GM18858 (cell line): ENCODE data around the gene CHD9.
"Not testable (repeated sequence)": the region's sequence is repeated elsewhere in the genome, so short reads cannot be mapped to it uniquely, and the experiment has no call there.

Source experiments
- ATAC-seq: cut with Tn5 transposase; IDR thresholded peaks from one replicate; pipeline ENCODE4 v1.9.1; 2021; ENCODE audit not compliant: unreplicated experiment

Gene CHD9

DNA sequence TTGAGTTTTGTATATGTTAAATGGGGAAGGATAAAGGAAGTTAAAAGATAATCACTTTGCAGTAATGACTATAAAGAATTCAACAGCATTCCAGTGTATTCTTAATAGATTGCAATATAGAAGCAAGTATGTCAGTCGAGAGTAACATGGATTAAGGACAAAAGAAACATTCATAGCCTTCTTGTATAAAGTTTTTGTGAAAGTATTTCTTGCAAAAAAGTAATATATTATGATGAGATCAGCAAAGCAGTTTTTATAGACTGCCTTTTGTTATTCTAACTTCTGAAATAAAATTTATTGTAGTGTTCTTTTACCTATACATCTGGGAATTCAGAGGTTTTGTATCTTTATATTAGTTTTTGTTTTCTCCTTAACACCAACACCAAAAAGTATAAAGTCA, 194.5 kb downstream of the CHD9 start:
- no peak for ATAC-seq

DNA sequence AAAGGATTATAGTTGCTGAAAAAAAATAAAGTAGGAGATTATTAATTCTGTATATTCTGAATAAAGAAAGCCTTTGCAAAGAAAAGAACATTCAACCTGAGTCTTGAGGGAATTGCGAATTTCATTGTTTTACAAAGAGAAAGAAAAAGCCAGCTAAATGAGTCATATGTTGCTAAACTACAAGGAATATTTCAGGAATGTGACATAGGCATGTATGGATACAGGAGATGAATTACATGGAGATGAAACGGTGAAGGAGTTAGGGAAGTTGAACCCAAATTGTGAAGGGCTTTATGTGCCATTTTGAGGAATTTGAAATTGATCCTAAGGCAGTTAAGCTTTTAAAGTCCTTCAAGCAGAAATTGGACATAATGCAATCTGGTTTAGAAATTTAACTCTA, 202.2 kb downstream of the CHD9 start:
- ATAC-seq = no peak

DNA sequence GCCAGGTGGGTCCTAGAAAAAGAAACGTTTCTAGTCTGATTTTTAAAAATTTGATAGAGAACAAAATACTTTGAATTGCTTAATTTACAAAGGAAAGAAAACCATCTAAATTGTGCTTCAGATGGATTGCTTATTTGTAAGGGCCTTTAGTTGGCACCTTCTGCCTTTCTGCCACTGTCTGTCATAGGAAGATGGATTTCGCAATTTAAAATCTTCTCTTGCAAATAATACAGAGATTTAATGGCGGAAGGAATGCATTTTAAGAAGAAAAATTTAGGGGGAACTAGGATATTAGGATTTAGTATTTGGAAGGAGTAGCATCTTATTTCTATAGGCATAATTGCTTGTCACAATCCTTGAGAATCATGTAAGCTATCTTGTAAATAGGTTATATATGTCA, 204.0 kb downstream of the CHD9 start:
- no peak for ATAC-seq

DNA sequence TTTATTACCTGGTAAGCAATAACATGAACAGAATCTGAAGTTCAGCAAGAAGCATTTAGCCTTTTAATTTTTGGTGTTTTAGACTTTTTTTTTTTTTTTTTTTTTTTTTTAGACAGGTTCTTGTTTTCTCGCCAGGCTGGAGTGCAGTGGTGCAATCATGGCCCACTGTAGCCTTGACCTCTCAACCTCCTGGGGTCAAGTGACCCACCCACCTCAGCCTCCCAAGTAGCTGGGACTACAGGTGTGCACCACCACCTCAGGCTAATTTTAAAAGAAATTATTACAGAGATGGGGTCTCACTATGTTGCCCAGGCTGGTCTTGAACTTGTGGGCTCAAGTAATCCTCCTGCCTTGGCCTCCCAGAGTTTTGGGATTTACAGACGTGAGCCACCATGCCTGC, 206.5 kb downstream of the CHD9 start:
- no peak for ATAC-seq

DNA sequence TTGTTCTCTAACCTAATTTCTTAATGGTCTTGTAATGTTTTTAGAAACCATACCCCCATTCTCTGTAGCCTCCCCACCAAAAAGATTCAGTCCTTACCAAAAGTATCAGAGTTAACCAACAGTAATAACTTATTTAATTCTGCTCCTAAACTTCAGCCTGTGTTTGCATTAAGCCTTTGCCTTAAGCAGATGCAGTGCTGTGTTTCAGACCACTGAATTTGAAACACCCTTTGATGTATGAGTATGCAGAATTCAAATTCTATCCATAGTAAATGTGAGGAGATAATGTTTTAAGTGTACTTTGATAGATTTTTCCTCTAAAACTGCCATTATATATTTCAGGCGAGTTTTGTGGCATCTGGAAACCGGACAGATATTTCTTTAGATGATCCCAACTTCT, 207.9 kb downstream of the CHD9 start:
- ATAC-seq = no peak

DNA sequence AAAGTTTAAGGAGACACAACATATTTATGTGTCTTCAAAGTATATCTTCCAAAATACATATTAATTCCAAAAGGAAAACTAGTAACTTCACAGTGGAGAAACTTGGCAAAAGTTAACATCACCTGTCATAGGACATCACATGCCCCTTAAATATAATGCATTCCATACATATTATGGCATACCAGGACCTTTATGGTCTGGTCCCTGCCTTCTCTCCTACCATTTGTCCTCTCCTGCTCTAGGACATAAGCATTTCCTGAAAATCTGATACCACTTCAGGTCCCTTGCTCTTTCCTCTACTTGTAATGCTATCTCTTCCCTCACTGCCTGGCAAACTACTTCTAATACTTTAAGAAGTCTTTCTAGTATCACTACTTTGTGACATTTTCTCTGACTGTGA, 211.4 kb downstream of the CHD9 start:
- no peak for ATAC-seq

DNA sequence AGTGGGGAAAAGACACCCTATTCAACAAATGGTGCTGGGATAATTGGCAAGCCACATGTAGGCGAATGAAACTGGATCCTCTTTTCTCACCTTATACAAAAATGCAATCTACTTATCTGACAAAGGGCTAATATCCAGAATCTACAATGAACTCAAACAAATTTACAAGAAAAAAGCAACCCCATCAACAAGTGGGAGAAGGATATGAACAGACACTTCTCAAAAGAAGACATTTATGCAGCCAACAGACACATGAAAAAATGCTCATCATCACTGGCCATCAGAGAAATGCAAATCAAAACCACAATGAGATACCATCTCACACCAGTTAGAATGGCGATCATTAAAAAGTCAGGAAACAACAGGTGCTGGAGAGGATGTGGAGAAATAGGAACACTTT, 223.7 kb downstream of the CHD9 start:
- not testable (repeated sequence) for ATAC-seq

DNA sequence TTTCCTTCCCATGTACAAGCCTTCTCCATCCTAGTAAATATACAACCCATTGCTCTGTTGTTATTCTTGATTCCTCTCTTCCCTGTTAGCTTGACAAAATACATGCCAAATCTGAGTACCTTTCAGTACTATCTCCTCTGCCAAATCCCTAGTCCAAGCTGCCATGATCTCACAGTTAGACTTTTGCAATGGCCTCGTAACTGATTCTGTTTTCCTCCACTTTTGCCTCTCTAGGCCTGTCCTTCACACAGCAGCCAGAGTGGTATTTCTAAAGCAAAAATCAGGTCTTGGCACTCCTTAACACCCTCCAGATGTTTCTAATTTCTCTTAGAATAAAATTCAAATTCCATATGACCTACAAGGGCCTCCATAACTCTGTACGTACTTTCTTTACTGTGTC, 226.5 kb downstream of the CHD9 start:
- no peak for ATAC-seq

DNA sequence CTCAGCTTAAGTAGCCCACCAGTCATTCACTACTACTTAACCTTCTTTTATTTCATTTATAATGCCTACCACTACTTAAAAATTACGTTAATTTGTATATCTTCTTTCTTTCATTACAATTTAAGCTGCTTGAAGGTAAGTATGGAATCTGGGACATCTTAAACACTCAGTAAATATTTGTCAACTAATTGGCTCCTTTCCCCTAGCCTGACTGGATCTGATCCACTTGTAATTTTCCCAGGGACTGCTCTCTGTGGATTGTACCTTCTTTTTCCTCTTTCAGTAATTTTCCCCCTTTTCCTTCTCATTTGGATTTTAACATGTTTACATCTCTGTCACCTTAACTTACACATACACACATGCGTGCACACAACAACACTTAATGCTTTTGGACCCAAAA, 227.1 kb downstream of the CHD9 start:
- ATAC-seq = no peak

DNA sequence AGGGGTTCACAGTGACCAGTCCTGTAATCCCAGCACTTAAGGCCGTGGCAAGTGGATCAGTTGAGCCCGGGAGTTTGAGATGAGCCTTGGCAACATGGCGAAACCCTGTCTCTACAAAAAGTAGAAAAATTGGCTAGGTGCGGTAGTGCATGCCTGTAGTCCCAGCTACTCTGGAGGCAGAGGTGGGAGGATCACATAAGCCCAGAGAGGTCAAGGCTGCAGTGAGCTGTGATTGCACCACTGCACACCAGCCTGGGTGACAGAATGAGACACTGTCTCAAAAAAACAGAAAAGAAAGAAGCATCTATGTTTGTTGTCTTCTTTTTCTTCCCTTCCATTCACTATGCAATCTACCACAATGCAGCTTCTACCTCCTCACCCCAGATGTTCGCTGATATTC, 227.5 kb downstream of the CHD9 start:
- no peak for ATAC-seq

DNA sequence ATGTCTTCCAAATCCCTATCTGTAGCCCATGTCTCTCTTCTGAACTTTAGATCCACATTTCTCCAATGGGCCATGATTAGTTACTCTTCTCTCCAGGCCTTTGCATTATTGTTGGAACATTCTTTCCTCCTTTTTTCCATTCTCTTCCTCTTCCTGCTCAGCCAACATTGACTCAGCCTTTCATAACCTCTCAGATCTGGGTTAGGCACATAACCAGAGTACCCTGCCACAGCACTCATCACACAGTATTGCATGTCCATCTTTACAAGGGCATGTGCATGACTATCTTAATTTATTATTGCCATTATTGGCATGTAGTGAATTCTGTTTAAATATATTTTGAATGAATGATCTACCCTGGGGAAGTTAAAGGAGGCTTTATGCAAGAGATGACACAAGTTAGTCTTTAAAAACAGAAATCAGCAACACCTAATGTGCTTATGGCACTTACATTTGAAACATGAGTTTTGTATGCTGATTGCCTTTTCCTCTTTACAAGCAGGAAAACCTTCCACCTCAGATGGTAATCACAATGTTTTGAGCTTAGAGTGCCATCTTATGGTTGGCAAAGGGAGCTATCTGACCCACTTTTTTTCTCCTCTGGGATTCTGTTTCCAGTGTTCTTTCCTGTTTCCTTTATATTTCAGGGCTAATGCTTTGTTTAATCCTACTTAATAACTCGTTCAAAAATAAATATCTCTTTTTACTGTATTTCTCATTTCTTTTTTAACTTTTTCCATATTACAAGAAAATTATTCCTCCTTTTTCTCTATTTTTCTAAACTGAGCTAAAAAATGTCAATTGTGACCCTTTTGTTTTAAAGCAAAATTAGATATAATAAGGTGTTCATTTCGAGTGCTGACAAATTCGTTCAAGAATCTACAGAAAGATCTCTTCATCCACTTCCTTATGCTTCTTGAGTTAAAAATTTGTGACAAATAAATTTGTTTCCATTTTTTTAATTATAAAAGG, 228.5 kb downstream of the CHD9 start:
- no peak for ATAC-seq

DNA sequence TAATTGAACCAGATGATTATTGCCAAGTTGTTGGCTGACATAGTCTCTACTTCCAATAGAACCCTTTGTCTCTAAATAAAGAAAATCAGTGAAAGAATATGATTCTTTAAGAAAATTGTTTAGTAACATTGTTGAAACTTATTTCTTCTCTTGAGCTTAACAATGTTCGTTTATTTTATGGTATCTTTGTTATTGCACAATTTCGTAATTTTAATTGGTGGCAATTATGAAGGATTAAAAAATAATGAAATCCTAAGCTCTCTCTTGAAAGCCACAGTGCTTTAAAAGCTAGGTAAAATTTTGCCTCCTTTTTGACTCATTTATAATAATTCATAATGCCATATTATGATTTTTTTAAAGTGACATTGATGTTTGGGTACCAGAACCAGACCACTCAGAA, 230.4 kb downstream of the CHD9 start:
- no peak for ATAC-seq

DNA sequence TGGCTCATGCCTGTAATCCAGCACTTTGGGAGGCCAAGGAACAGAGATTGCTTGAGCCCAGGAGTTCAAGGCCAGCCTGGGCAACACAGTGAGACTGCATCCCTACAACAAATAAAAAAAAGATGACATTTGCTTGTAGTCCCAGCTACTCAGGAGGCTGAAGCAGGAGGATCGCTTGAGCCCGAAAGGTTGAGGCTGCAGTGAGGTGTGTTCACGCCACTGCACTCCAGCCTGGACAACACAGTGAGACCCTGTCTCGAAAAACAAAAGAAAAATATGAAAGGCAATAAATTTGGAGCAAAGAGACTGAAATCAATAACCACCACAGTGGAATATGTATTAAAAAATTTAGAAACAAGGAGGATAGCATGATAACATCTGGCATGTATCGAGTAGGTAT, 235.7 kb downstream of the CHD9 start:
- no peak for ATAC-seq

DNA sequence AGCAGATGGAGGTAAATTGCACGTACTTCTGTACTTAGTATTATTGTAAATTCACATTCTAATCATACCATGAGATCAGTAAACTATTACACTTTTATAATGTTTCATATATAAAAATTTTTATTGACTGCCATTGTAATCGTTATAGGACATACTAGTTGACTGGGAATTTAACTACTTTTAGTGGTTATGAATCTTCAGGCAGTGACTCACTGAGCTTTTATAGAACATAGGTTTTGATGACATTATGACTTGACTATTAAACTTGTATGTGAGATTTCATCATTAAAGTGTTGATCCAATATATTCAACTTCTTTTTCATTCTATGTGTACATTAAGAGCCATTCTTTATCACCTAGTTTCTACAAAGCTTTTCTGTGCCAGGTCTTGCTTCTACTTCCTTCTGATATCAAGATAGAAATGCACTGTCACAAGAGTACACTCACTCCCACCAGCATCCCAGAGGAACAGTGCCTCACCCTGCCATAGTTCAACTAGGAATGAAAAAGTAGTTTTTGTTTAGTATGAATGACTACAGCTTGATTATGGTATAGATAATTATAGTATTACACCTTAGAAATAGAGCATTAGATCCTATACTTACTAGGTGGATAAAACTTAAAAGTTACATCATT, 237.1 kb downstream of the CHD9 start:
- ATAC-seq = no peak

DNA sequence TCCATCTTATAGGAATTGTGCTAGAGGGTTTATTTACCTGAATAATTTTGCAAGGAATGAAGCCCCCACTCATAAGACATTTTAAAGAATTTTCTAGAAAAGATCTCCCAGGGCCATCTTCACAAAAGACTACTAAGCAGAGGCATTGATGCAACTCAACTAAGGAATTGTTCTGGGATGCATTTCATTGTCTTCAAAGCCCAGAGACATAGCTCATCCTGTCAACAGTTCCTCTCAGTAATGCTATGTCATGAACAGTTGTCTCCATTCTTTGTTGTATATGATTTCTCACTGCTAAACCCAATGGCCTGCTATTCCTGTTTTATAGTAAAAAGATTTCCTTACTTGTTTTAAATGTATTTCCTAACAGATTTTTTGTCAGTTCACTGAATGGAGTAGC, 242.7 kb downstream of the CHD9 start:
- ATAC-seq = no peak

DNA sequence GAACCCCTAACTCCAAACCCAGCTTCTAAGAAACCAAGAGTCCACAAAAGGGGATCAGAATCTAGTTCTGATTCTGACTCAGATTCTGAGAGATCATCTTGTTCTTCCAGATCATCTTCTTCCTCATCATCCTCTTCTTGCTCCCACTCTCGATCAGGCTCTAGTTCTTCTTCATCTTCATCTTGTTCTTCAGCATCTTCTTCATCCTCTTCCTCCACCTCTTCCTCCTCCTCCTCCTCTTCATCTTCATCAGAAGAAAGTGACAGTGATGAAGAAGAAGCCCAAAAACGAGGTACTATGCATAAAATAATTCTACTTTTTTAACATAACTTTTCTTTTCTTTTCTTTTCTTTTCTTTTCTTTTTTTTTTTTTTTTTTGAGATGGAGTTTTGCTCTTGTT, 249.5 kb downstream of the CHD9 start:
- ATAC-seq = no peak

DNA sequence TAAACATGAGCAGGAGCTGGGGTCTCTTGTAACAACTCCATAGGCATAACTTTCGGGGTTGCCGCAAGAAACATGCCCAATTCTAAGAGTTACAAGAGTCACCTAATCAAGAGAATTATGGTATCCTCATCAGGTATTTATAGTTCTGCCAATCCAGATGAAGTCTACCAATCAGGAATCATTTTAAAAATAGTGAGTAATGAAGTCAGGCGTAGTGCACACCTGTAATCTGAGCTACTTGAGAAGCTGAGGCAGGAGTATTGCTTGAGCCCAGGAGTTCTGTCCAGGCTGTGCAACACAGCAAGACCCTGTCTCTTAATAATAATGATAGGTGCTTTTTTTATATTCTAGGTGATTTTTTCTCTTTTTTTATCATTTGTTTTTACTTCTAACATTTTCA, 251.0 kb downstream of the CHD9 start:
- no peak for ATAC-seq

DNA sequence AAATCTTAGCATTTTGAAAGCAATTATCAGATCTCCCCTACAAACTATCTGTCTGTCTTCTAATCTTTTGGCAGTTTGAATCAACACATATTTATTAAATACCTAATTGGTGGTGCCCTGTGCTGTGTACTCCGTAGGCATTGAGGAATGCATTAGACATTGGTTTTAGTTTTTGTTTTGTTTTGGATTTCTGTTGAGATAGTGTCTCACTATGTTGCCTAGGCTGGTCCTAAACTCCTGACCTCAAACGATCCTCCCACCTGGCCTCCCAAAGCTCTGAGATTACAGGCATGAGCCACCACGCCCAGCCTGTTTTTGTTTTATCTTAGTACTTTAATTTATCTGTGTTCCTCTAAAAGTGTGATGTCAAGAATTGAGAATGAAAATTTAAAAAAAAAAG, 254.7 kb downstream of the CHD9 start:
- no peak for ATAC-seq

DNA sequence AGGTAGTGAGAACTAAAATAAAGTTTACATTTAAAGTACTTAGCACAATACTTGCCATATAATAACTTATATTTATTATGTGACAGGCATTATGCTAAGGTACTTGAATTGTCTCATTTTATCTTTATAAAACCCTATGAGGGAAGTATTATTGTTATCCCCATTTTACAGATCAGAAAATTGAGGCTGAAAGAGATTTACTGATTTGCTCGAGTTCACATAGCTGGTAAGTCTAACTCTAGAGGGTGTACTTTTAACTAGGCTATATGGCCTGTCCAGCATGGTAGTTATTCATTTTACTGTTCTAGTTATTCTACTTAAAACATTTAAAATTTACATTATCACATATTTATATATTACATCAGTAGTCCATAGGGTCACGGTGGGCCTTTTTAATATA, 266.2 kb downstream of the CHD9 start:
- no peak for ATAC-seq

DNA sequence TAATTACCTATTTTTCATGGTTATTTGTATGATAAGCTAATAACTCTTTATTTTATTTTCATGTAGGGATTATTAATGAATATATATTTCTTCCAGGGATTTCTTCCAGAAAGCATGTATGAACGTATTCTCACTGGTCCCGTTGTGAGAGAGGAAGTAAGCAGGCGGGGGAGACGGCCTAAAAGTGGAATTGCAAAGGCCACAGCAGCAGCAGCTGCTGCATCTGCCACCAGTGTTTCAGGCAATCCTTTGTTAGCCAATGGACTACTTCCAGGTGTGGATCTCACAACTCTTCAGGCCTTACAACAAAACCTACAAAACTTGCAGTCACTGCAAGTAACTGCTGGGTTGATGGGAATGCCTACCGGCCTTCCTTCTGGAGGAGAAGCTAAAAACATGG, 269.1 kb downstream of the CHD9 start:
- ATAC-seq = no peak

DNA sequence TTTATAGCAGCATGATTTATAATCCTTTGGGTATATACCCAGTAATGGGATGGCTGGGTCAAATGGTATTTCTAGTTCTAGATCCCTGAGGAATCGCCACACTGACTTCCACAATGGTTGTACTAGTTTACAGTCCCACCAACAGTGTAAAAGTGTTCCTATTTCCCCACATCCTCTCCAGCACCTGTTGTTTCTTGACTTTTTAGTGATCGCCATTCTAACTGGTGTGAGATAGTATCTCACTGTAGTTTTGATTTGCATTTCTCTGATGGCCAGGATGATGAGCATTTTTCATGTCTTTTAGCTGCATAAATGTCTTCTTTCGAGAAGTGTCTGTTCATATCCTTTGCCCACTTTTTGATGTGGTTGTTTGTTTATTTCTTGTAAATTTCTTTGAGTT, 276.2 kb downstream of the CHD9 start:
- ATAC-seq = not testable (repeated sequence)

DNA sequence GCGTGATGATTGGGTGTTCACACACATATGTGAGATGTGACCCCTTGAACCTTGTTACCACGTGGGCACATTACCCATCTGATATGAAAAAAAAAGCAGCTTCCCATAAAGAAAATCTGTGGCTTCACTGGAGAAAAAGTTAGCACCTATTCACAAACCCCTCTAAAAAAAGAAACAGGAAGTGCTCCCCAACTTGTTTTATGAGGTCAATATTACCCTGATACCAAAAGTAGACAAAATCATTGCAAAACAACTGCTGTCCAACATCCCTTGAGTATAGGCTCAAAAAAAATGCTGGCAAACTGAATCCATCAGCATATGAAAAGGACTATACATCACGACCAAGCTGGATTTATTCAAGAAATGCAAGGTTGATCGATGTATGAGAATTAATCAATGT, 279.8 kb downstream of the CHD9 start:
- no peak for ATAC-seq

DNA sequence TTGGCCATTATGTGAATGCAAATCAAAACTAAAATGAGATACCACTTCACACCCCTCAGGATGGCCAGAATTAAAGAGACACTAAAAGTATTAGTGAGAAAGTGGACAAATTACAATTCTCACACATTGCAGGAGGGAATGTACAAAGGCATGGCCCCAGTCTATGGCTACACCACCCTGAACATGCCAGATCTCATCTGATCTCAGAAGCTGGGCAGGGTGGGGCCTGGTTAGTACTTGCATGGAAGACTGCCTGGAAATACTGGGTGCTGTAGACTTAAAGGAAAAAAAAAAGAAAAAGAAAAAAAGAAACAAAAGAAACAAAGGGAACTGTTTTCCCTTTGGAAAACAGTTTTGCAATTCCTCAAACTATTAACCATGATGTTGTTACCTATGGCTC, 282.5 kb downstream of the CHD9 start:
- no peak for ATAC-seq
